ES-I3 (cell line): ENCODE data around the gene TMOD3.
"Not testable (repeated sequence)": the region's sequence is repeated elsewhere in the genome, so short reads cannot be mapped to it uniquely, and the experiment has no call there.

Experiments used
- H3K36me3 ChIP-seq: 2 replicates; pipeline ENCODE4 v1.6.1; 2013; ENCODE audit warnings: mild to moderate bottlenecking, low read length, control low read depth, moderate library complexity; ENCODE audit not compliant: insufficient read depth
- H3K4me1 ChIP-seq: 2 replicates; pipeline ENCODE4 v1.6.1; 2013; ENCODE audit warnings: mild to moderate bottlenecking, control low read depth, low read length; ENCODE audit not compliant: insufficient read depth
- H3K9ac ChIP-seq: 2 replicates; pipeline ENCODE4 v1.6.1; 2013; ENCODE audit warnings: low read depth, mild to moderate bottlenecking, low read length, moderate library complexity
- H3K9me3 ChIP-seq: 2 replicates; pipeline ENCODE4 v1.6.1; 2013; ENCODE audit warnings: mild to moderate bottlenecking, low read length, moderate library complexity; ENCODE audit not compliant: control insufficient read depth, insufficient read depth

TMOD3 gene

DNA sequence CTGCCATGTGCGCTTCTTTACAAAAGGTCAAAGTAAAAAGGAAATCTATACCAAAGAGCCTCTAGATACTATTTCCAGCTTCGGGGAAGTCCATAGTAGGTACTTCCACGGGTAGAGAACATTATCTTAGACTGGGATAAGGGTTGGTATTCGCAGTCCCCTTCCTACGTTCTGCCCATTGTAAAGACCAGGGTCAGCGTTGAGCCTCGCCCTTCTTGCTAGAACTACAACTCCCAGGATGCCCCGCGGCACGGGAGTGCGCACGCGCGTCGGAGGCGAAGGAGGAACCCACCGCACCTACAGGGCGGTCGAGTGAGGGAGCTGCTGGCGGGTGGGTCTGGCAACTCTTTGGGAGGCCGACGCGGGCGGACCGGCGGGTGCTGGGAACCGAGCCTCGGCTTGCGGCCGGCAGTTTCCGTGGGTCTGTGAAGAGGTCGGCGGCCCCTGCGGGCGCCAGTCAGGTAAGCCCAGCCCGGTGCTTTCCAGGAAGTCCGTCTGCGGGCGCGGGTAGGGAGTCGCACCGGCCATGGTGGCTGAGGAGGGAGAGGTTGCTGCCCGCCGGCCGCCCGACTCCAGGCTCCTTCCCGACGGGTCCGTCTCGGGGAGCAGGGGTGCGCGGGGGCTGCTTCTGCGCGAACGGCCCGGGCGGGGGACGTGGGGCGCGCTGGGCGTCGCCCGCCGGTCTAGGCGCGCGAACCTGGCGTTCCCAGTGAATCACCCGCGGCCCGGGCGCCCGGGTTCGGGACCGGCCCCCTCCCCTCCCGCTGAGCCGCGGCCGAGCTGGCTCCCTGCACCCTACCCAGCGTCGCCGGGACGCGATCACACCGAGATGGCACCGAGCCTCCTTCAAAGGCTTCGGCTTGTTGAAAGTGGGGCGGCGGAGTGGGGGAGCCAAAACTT, at the start of gene TMOD3:
TSS of gene TMOD3 (plus strand) at position 278 of the 900 bp plus-strand sequence. CDS start 33,232 bp downstream, outside the sequence.
- no peaks in the 10 kb centered on the region for H3K36me3 ChIP-seq

DNA sequence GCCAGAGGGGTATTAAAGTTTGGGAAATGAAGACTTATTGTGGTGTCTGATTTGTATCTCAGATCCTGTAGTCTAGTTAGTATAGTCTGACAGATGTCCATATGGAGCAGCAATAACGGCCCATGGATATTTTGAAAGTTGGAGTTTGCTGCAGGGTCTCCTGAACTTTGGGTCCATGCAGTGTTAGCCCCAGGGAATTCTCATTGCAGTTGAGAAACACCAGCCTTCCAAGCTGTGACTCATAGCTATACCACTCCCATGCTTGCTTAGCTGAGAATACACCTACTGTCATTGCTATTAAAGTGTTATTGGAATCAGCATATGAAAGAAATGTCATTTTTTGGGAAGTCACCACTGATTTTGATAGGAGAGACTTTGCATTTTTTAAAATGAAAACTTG, 48.8 kb upstream of the TMOD3 start:
- Histone ChIP-seq H3K36me3 (no peaks in the 10 kb centered on the region), H3K9ac (no peak overlapping the region), H3K9me3 (0 out of 2 replicates have a peak, but pooled peaks cover 3% of the 10 kb centered on the region), H3K4me1 (no peaks in the 10 kb centered on the region)

More for the DNA sequence above, at the start of gene TMOD3:
- Histone ChIP-seq H3K4me1 (peaks cover 8% of the 10 kb centered on the region; the same call in 1 of the 2 replicates), H3K9ac (peak within 1 kb of the TSS; percentile 62), H3K9me3 (no peaks in the 10 kb centered on the region)

DNA sequence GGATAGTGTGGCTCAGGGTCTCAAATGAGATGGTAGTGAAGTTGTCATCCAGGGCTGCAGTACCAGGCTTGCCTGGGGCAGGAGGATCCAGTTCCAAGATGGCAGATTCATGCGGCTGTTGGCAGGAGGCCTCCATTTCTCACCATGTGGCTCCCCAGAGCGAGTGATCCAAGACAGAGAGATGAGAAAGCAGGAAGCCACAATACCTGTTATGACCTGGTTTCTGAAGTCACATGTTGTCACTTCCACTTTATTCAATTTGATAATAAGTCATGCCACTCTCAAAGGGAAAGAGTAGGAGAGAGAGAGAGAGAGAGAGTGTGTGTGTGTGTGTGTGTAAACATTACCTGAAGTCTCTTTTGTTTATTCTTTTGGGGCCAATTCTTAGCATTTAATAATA, 47.9 kb upstream of the TMOD3 start:
- Histone ChIP-seq H3K36me3 (no peaks in the 10 kb centered on the region), H3K9ac (no peak overlapping the region), H3K9me3 (0 out of 2 replicates have a peak, but pooled peaks cover 3% of the 10 kb centered on the region), H3K4me1 (no peaks in the 10 kb centered on the region)

DNA sequence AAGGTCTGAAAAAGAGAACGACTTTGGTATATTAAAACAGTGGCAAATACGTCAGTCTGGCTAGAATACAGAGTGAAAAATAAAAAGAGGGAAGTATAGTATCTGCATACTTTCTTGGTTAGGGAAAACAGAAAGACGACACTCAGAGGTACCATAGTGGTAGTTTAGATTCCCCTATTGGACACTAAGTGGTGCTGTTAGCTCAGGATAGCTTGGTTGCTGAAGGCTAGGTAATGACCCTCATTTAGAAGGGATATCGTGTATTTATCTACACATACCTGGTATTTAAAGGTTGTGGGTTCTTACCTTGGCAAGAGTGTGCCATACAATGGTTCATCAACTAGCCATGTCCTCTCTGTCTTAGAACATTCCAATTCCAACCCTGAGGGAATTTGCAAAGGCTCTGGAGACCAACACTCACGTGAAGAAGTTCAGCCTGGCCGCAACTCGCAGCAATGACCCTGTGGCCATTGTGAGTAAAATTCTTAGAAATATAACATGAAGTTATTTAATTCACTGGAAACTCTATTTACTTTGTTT, 47.0 kb upstream of the TMOD3 start:
- H3K9me3 ChIP-seq: 0 out of 2 replicates have a peak, but pooled peaks cover 3% of the 10 kb centered on the region
- H3K9ac ChIP-seq: no peak overlapping the region
- H3K4me1 ChIP-seq: no peaks in the 10 kb centered on the region
- H3K36me3 ChIP-seq: no peaks in the 10 kb centered on the region

DNA sequence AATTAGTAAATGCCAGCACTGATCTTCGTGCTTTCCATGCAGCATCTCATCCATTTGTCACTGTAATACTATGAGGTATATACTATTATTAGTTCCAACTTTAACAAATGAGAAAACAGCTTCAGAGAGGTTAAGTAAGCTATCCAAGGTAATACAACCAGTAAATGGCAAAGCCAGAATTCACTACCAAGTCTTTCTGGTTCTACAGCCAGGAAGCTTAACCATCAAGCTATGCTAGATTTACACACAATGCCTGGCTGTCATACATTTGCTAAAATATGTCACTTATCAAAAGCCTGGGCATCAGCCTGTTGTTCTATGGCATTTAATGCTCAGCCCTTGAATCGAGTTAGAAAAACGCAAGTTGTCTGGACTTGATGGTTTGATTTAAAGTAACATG, 45.5 kb upstream of the TMOD3 start:
- Histone ChIP-seq H3K4me1 (no peaks in the 10 kb centered on the region), H3K36me3 (no peaks in the 10 kb centered on the region), H3K9ac (no peak overlapping the region), H3K9me3 (0 out of 2 replicates have a peak, but pooled peaks cover 3% of the 10 kb centered on the region)

DNA sequence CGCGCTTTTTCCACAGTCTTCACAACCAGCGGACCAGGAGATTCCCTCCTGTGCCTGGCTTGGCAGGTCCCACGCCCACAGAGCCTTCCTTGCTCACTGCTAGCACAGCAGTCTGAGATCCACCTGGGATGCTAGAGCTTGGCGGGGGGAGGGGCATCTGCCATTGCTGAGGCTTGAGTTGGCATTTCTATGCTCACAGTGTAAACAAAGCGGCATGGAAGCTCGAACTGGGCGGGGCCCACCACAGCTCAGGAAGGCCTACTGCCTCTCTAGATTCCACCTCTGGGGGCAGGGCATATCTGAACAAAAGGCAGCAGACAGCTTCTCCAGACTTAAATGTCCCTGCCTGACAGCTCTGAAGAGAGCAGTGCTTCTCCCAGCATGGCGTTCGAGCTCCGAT, 42.3 kb upstream of the TMOD3 start:
- not testable (repeated sequence) for H3K9ac ChIP-seq, H3K36me3 ChIP-seq, H3K9me3 ChIP-seq, H3K4me1 ChIP-seq

DNA sequence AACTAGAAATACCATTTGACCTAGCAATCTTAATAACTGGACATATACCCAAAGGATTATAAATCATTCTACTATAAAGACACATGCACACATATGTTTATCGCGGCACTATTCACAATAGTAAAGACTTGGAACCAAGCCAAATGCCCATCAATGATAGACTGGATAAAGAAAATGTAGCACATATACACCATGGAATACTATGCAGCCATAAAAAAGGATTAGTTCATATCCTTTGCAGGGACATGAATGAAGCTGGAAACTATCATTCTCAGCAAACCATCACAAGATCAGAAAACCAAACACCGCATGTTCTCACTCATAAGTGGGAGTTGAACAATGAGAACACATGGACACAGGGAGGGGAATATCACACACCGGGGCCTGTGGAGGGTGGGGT, 37.0 kb upstream of the TMOD3 start:
- not testable (repeated sequence) for H3K9me3 ChIP-seq, H3K9ac ChIP-seq

DNA sequence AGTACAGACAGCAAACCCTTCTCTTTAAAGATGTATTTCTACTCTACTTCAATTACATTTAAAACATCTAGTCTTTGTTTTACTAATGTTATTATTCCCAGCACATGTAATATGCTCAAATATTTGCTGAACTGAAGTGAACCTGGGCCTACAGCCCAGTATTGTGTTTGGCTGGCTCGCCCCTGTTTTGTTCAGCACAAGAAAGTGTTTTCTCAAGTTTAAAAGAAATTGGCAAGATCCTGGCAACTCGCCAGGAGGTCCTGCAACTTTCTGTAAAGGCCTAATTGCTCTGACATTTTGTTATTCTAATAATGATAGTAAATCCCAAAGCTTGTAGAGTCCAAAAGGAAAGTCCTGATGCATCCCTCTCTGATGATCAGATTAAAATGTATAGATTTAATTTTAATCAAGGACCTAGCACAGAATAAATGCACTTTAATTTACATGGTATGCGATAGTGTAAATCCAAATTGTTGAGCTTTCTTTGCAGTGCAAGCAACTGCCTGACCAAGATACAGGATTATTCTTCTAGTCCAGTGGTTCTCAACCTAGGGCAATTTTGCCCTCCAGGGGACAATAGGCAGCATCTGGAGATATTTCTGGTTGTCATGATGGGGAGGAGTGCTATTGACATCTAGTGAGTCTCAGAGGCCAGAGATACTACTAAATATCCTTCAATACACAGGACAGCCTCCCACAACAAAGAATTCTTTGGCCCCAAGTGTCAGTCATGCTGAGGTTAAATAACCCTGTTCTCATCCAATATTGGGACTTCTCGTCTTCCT, 35.7 kb upstream of the TMOD3 start:
- H3K4me1 ChIP-seq: no peaks in the 10 kb centered on the region
- no peak overlapping the region for H3K9ac ChIP-seq
- no peaks in the 10 kb centered on the region for H3K36me3 ChIP-seq
- H3K9me3 ChIP-seq: no peaks in the 10 kb centered on the region

More for the DNA sequence above, 37.0 kb upstream of the TMOD3 start:
- H3K4me1 ChIP-seq, H3K36me3 ChIP-seq: not testable (repeated sequence)

DNA sequence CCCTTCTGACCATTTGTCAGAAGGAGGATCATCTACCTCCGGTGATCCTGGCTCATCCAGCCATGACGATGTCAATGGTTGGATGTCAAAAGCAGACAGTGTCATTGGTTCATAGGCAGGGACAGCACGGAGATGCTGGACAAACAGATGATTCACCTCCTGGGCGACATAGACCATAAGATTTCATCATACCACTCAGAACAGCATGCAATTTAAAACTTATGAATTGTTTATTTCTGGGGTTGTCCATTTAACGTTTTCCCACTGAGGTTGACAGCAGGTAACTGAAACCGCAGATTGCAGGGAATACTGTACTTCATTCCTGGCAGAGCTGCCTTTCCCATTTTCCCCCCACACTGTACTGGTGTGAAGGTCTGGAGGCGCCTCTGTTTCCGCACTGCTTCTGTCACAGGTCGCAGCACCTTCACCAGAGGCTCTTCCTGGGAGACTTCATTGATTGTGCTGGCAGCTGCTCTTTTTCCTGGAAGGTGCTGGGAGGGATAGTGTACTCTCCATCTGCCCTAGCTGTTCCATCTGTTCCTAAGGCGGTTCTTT, 32.5 kb upstream of the TMOD3 start:
- no peaks in the 10 kb centered on the region for H3K9me3 ChIP-seq
- no peaks in the 10 kb centered on the region for H3K36me3 ChIP-seq
- no peaks in the 10 kb centered on the region for H3K4me1 ChIP-seq
- H3K9ac ChIP-seq: no peak overlapping the region

DNA sequence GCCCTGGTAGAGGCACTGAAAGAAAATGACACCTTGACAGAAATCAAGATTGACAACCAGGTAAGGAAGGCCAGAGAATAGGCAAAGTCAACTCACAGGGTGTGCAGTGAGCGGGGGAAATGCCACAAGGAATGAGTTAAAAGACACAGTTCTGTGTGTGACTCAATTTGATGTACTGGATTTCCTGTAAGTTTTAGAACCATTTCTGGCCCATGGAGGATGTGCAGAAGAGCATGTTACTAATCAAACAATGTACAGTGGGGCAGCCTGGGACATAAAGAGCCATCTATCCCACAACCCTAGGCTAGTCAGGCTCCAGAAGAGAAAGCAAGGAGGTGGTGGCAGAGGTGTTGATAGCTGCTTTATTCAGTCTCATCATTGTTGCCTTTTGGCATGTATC, 31.2 kb upstream of the TMOD3 start:
- Histone ChIP-seq H3K4me1 (no peaks in the 10 kb centered on the region), H3K9me3 (no peaks in the 10 kb centered on the region), H3K9ac (no peak overlapping the region), H3K36me3 (no peaks in the 10 kb centered on the region)

DNA sequence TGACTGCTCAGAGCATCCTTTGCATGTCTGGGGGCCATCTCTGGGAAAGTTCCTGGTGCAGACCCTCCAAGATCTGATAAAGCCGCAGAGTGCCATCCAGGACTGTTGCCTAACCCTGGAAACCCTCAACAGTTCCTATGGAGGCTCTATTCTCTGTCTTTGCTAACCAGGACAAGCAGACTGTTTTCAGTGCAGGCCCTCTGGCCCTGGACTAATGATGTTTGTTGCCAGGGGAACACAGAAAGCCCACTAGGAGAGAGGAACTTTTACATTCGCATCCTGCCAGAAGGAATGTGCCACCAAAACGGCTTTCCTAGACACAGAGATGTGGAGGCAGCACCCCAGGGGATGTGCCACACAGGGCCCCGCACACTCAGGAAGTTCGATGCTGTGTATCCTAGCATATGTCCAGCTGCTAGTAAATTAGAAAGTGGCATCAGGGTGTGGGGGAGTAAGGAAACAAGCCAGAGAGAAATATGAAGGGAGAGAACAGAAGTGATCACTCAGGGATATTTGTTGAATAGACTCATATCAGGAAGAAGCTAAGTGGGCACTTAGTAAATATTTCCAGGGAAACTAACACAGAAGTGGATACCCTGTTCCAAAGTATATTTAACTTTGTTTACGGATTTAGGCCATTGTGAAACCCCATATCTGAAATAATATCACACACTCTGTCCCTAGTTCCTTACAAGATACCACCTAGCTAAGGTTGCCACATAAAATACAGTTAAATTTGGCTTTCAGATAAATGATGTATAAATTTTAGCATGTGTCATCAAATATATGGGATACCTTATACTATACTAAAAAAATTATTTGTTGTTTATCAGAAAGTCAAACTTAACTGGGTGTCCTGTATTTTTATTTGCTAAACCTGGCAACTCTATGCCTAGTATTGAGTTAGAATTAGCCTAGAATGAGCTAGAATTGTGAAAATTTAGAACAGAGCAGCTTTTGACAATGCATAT, 29.9 kb upstream of the TMOD3 start:
- Histone ChIP-seq H3K36me3 (no peaks in the 10 kb centered on the region), H3K9ac (no peak overlapping the region), H3K9me3 (no peaks in the 10 kb centered on the region), H3K4me1 (no peaks in the 10 kb centered on the region)

DNA sequence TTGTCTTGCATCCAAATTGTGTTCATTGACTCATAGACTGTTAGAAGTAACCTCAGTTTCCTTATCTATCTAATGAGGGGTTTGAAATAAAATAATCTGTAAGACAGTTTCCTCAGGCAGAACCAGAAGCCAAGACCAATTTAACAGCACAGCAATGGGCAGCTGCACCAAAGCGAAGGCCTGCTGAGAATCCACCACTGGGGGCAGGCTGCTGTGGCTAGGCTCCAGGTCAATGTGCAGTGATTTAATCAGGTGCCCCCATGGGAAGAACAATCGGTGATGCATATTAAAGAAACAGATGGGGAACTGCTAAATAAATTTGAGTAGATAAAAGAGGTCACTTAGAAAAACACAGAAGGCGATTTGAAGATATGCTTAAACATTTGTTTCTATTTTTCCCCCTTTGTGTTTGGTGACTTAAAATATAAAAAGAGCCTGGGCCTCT, 28.0 kb upstream of the TMOD3 start:
- no peaks in the 10 kb centered on the region for H3K9me3 ChIP-seq
- no peak overlapping the region for H3K9ac ChIP-seq
- H3K36me3 ChIP-seq: no peaks in the 10 kb centered on the region
- no peaks in the 10 kb centered on the region for H3K4me1 ChIP-seq

DNA sequence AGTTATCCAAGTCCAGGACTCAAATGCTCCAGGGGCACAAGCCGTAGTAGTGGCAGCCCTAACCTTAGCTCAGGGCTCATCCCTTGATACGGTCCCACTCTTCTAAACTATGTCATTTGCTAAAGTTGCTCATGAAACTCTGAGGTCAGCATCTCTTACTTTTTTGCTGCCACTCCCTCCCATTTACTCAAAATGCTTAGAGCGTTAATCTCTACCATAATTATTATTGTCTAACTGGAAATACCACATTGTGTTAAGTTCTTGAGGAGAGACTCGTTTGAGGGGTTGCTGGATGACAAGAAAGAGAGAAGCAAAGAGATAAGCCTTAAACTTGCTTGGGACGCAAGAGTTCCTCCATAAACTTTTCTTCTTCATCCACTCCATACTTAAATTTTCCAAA, 26.9 kb upstream of the TMOD3 start:
- Histone ChIP-seq H3K9ac (no peak overlapping the region), H3K4me1 (no peaks in the 10 kb centered on the region), H3K36me3 (no peaks in the 10 kb centered on the region), H3K9me3 (no peaks in the 10 kb centered on the region)
